Posterior vena cava (tissue), 2 donors: ENCODE data around the gene DIP2A. TPM values are rescaled to one million over a fixed set of nuclear protein-coding genes. Genes with fewer than 3 reads are reported as not detected.

Experiments used
- DNase-seq: peaks from one replicate; pipeline ENCODE4 v3.0.0-alpha.2; 2020; ENCODE audit warnings: low spot score
- intact Hi-C, 2 donors: fragments of 100-400 bp; cut with DNase I; formaldehyde crosslinking; loops; one replicate each; pipeline versions ENCODE4 v1.14.1 to v1.14.2; 2022 to 2023
- long read RNA-seq, 2 donors: library from polyadenylated mRNA; unstranded; transcript quantifications; one replicate each; pipeline ENCODE4 v2.0.0, GENCODE V29; 2020 to 2021
- total RNA-seq, 2 donors: library from RNA; stranded (reverse); fragmentation: NEBNext Ultra II Directional; extraction: Animal tissue kit (Norgen Biotek cat#: 25700); gene quantifications; one replicate each; pipeline ENCODE4 v1.2.1, GENCODE V29; 2021
- donor health status: DM: yes; HTN: yes; CAD: no.
- donor health status: DM: yes; HTN: yes; CAD: no.

The DIP2A gene
- total RNA-seq: 10 to 100 TPM; 24.3 to 26.4 TPM
- long read RNA-seq, donor 1, partial matches to known transcripts: 3 of 4 reads
- long read RNA-seq, donor 1, other reads (novel, unspliced or antisense): 1 of 4 reads
- long read RNA-seq, donor 2, partial matches to known transcripts: 6 of 10 reads
- long read RNA-seq, donor 2, other reads (novel, unspliced or antisense): 4 of 10 reads

GRCh38 chr21:46458315-46459023, at the start of gene DIP2A:
DIP2A (plus strand) TSS chr21:46458891; CDS start chr21:46459132, 241 bp downstream.
- DNase-seq: peak; percentile 98
- intact Hi-C loops: no loop called here

- intact Hi-C loops: no loop called here
- peak; percentile 72 for DNase-seq
These were observed 48.9 kb upstream of the DIP2A start for GRCh38 chr21:46409641-46410406.

GRCh38 chr21:46410516-46410915, 48.2 kb upstream of the DIP2A start:
- intact Hi-C loops: no loop called here
- peak; percentile 65 for DNase-seq

- intact Hi-C loops: no loop called here
- peak; percentile 72 for DNase-seq
These were observed 47.5 kb upstream of the DIP2A start for GRCh38 chr21:46411236-46411635.

GRCh38 chr21:46411691-46412090, 47.0 kb upstream of the DIP2A start:
- intact Hi-C loops: no loop called here
- DNase-seq: peak; percentile 49

- intact Hi-C loops: no loop called here
- DNase-seq: peak; percentile 54
These were observed 45.9 kb upstream of the DIP2A start for GRCh38 chr21:46412521-46413364.

- intact Hi-C loops: no loop called here
- peak; percentile 31 for DNase-seq
These were observed 45.4 kb upstream of the DIP2A start for GRCh38 chr21:46413365-46413696.

- intact Hi-C loops: no loop called here
These were observed 43.8 kb upstream of the DIP2A start for GRCh38 chr21:46414965-46415275.

GRCh38 chr21:46416551-46416950, 42.1 kb upstream of the DIP2A start:
- intact Hi-C loops: no loop called here
- DNase-seq: peak; percentile 75

More at GRCh38 chr21:46414965-46415275, 43.8 kb upstream of the DIP2A start:
- peak; percentile 30 for DNase-seq

GRCh38 chr21:46418265-46418946, 40.3 kb upstream of the DIP2A start:
- intact Hi-C loops: no loop called here
- DNase-seq: peak; percentile 50

- DNase-seq: peak; percentile 55
- intact Hi-C loops: no loop called here
These were observed 38.2 kb upstream of the DIP2A start for GRCh38 chr21:46420241-46421190.

- intact Hi-C loops: no loop called here
- DNase-seq: no peak
These were observed 37.4 kb upstream of the DIP2A start for GRCh38 chr21:46421191-46421750.

GRCh38 chr21:46421756-46422555, 36.7 kb upstream of the DIP2A start:
- peak; percentile 42 for DNase-seq
- intact Hi-C loops: no loop called here

GRCh38 chr21:46422636-46423241, 36.0 kb upstream of the DIP2A start:
- peak; percentile 36 for DNase-seq
- intact Hi-C loops: no loop called here

GRCh38 chr21:46423546-46424038, 35.1 kb upstream of the DIP2A start:
- DNase-seq: no peak
- intact Hi-C loops: no loop called here

- intact Hi-C loops: no loop called here
- DNase-seq: no peak
These were observed 34.6 kb upstream of the DIP2A start for GRCh38 chr21:46424039-46424591.
